ENCODE measurements around the gene SMPD2.

The SMPD2 gene

GRCh38 chr6:109488001-109488400, 47.5 kb downstream of the SMPD2 start:
- DNase-seq: no peak

- no peak for DNase-seq
Observed at GRCh38 chr6:109490713-109491112, 50.2 kb downstream of the SMPD2 start.

GRCh38 chr6:109491207-109491938, 50.8 kb downstream of the SMPD2 start:
- DNase-seq: peak; percentile 22

All from kidney glomerular epithelial cell (primary cell).